HG03064 (cell line): ENCODE measurements around the gene ADCY7.
"Not testable (repeated sequence)": the region's sequence is repeated elsewhere in the genome, so short reads cannot be mapped to it uniquely, and the experiment has no call there.

Source experiments
- ATAC-seq: cut with Tn5 transposase; IDR thresholded peaks from one replicate; pipeline ENCODE4 v1.9.1; 2021; ENCODE audit warnings: low read depth; ENCODE audit not compliant: unreplicated experiment

Gene ADCY7

GRCh38 chr16:50329446-50330189, 63.3 kb downstream of the ADCY7 start:
- no peak for ATAC-seq

GRCh38 chr16:50331570-50331969, 65.2 kb downstream of the ADCY7 start:
- no peak for ATAC-seq

- ATAC-seq, result no peak
These were observed 66.2 kb downstream of the ADCY7 start for GRCh38 chr16:50332599-50332998.

- ATAC-seq, result no peak
These were observed 68.0 kb downstream of the ADCY7 start for GRCh38 chr16:50334106-50334975.

- peak; percentile 75 for ATAC-seq
These were observed 69.0 kb downstream of the ADCY7 start for GRCh38 chr16:50335196-50335958.

- ATAC-seq, result no peak
These were observed 70.5 kb downstream of the ADCY7 start for GRCh38 chr16:50336884-50337283.

- ATAC-seq, result no peak
These were observed 72.2 kb downstream of the ADCY7 start for GRCh38 chr16:50338371-50339231.

GRCh38 chr16:50340578-50340977, 74.2 kb downstream of the ADCY7 start:
- no peak for ATAC-seq

GRCh38 chr16:50343566-50343965, 77.2 kb downstream of the ADCY7 start:
- not testable (repeated sequence) for ATAC-seq

- ATAC-seq, result not testable (repeated sequence)
These were observed 78.9 kb downstream of the ADCY7 start for GRCh38 chr16:50345210-50345609.

- ATAC-seq, result no peak
These were observed 84.8 kb downstream of the ADCY7 start for GRCh38 chr16:50351116-50351515.

GRCh38 chr16:50351952-50352351, 85.6 kb downstream of the ADCY7 start:
- ATAC-seq, result no peak

GRCh38 chr16:50354082-50354481, 87.7 kb downstream of the ADCY7 start:
- ATAC-seq, result no peak

GRCh38 chr16:50354629-50355456, 88.5 kb downstream of the ADCY7 start:
- no peak for ATAC-seq

- ATAC-seq, result no peak
These were observed 93.3 kb downstream of the ADCY7 start for GRCh38 chr16:50359626-50360025.

GRCh38 chr16:50360033-50360778, 93.9 kb downstream of the ADCY7 start:
- no peak for ATAC-seq

- no peak for ATAC-seq
These were observed 94.4 kb downstream of the ADCY7 start for GRCh38 chr16:50360779-50361178.

- ATAC-seq, result no peak
These were observed 97.3 kb downstream of the ADCY7 start for GRCh38 chr16:50363656-50364055.
